ENCODE data around the gene C1D. TPM values are rescaled to one million over a fixed set of nuclear protein-coding genes. Genes with fewer than 3 reads are reported as not detected.

Gene C1D
- total RNA-seq, 3 donors from 2014 or later, result 32.3 to 50.5 (median 49.8) TPM

DNA sequence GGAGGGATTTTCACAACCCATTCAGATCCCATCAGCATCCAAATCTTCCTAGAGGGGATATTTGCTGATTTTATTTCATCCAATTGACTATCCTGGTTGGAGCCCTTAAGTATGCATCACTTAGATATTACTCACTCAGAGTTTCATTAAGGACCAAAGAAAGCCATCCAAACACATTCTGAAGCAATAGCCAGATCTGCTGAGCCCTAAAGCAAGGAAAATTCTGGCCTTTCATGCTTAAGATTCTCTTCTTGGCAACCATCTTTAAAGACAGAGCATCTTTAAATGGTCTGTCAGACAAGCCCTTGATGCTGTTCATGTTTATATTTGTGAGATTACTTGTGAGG, 40.9 kb upstream of the C1D start:
- no peaks in the 10 kb centered on the region for H3K27me3 ChIP-seq
- H3K4me3 ChIP-seq, result no peak overlapping the region
- no peak overlapping the region for H3K27ac ChIP-seq
- peaks cover 0 to 11% of the 10 kb centered on the region in 2 donors for H3K9me3 ChIP-seq
- intact Hi-C loops (cut with DNase I; ENCODE audit: low total_unique reads), result no loop called here
- H3K36me3 ChIP-seq, result no peaks in the 10 kb centered on the region
- H3K4me1 ChIP-seq, result no peaks in the 10 kb centered on the region
- TF ChIP-seq, protein P1, sequence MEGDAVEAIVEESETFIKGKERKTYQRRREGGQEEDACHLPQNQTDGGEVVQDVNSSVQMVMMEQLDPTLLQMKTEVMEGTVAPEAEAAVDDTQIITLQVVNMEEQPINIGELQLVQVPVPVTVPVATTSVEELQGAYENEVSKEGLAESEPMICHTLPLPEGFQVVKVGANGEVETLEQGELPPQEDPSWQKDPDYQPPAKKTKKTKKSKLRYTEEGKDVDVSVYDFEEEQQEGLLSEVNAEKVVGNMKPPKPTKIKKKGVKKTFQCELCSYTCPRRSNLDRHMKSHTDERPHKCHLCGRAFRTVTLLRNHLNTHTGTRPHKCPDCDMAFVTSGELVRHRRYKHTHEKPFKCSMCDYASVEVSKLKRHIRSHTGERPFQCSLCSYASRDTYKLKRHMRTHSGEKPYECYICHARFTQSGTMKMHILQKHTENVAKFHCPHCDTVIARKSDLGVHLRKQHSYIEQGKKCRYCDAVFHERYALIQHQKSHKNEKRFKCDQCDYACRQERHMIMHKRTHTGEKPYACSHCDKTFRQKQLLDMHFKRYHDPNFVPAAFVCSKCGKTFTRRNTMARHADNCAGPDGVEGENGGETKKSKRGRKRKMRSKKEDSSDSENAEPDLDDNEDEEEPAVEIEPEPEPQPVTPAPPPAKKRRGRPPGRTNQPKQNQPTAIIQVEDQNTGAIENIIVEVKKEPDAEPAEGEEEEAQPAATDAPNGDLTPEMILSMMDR (IDR thresholded peaks at IDR 0.05), result no peak
- TF ChIP-seq POLR2A (IDR thresholded peaks at IDR 0.05) (no peak), POLR2AphosphoS5 (IDR thresholded peaks at IDR 0.05) (no peak)
- DNase-seq (ENCODE audit: low spot score in 2 of 2), result no peak

DNA sequence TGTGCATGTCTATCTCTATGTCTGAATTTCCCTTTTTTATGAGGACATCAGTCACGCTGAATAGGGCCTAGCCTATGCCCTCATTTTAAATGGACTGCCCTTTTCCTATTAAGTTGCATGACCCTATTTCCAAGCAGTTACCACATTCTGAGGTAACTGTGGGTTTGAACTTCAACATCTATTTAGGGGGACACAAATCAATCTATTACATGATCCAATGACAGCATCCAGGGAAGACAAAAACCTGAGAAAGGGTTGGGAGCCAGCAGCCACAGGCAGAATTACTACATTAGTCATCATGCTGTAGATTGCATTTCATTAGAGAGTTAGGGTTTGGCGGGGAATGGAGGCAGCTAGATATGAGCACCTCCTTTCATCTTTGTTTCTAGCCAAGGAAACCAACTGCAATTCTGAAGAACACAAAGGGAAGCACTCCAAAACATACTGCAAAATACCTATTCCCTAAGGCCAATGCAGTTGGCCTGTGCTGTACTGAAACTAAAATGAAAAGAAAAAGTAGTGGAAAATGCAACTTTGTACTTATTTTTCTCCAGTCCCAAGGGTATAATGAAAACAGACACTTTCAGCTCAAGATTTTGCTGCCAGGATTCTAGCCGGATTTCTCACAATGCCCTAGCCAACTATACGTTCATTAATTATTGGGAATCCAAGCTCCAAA, 40.4 kb upstream of the C1D start:
- H3K27ac ChIP-seq, result no peak overlapping the region
- no peaks in the 10 kb centered on the region for H3K27me3 ChIP-seq
- no peak overlapping the region for H3K4me3 ChIP-seq
- intact Hi-C loops (cut with DNase I; ENCODE audit: low total_unique reads), result no loop called here
- H3K4me1 ChIP-seq, result no peaks in the 10 kb centered on the region
- TF ChIP-seq POLR2A (IDR thresholded peaks at IDR 0.05) (no peak), POLR2AphosphoS5 (IDR thresholded peaks at IDR 0.05) (no peak)
- TF ChIP-seq, protein P1 (IDR thresholded peaks at IDR 0.05), result no peak
- DNase-seq (ENCODE audit: low spot score in 2 of 2), result no peak
- H3K9me3 ChIP-seq, result peaks cover 0 to 11% of the 10 kb centered on the region in 2 donors
- no peaks in the 10 kb centered on the region for H3K36me3 ChIP-seq

DNA sequence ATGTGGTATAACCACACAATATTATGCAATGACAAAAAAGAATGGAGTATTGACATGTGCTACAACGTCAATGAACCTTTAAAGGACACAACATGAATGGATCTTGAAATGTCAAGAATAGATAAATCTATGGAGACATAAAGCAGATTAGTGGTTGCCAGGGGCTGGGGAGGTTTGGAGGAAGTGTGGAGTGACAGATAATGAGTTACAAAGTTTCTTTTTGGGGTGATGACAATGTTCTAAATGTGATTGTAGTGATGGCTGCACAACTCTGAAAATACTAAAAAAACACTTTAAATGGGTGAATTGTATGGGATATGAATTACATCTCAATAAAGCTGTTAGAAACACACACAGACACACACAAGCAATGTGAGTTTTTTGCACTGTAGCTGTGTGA, 37.4 kb upstream of the C1D start:
- no peaks in the 10 kb centered on the region for H3K4me1 ChIP-seq
- no peaks in the 10 kb centered on the region for H3K27me3 ChIP-seq
- H3K36me3 ChIP-seq, result no peaks in the 10 kb centered on the region
- DNase-seq (ENCODE audit: low spot score in 2 of 2), result no peak
- intact Hi-C loops (cut with DNase I; ENCODE audit: low total_unique reads), result no loop called here
- no peak overlapping the region for H3K4me3 ChIP-seq
- no peak for TF ChIP-seq POLR2A (IDR thresholded peaks at IDR 0.05)
- TF ChIP-seq, protein P1 (IDR thresholded peaks at IDR 0.05), result no peak
- no peak for TF ChIP-seq POLR2AphosphoS5 (IDR thresholded peaks at IDR 0.05)
- H3K27ac ChIP-seq, result no peak overlapping the region
- no peaks in the 10 kb centered on the region for H3K9me3 ChIP-seq

DNA sequence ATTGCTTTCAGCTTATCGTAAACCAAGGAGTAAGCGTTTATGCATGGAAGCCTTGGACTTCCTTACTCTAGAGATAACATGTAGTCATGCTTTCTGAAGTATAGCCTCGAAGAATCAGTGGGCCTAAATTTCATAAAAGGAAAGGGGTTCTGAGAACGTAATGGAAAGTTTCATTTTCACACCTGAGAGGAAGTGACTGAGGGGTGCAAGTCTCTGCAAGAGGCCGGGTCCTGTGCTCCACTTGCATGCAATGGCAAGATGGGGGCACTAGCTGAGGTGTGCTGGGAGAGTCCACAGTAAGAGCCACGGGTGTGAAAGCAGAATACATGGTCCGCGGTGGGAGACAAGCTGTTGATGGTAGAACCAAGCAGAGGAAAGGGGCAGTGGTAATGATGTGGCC, 36.5 kb upstream of the C1D start:
- Histone ChIP-seq H3K4me1 (no peaks in the 10 kb centered on the region), H3K4me3 (no peak overlapping the region), H3K27me3 (no peaks in the 10 kb centered on the region), H3K27ac (no peak overlapping the region), H3K9me3 (no peaks in the 10 kb centered on the region), H3K36me3 (no peaks in the 10 kb centered on the region)
- TF ChIP-seq, protein P1 (IDR thresholded peaks at IDR 0.05), result no peak
- TF ChIP-seq POLR2AphosphoS5 (IDR thresholded peaks at IDR 0.05) (no peak), POLR2A (IDR thresholded peaks at IDR 0.05) (no peak)
- no peak for DNase-seq (ENCODE audit: low spot score in 2 of 2)
- intact Hi-C loops (cut with DNase I; ENCODE audit: low total_unique reads), result no loop called here

DNA sequence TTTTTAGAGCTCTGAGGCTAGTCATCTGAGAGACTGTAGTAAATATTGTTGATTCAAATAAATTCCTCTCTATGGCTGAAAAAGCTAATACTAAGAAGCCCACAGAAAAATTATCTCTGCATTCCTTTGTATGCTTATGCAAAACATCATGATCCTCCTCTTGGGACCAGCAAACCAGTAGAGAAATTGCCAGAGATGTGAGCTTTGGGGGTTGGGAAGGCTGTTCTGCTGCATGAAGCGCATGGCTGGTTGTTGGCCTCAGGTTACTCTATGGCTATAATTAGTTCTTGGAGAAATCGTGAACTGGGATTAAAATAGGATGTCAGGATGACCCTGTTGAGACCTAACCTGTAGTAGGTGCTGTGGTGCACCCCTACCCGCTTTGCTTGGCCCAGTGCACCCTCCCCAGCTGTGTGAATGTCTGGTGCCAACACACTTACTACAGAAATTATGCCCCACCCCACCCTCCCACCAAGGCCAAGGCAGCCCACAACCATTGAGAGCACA, 35.5 kb upstream of the C1D start:
- no peaks in the 10 kb centered on the region for H3K4me1 ChIP-seq
- H3K36me3 ChIP-seq, result no peaks in the 10 kb centered on the region
- no peak overlapping the region for H3K27ac ChIP-seq
- no peak for TF ChIP-seq POLR2AphosphoS5 (IDR thresholded peaks at IDR 0.05)
- TF ChIP-seq POLR2A (IDR thresholded peaks at IDR 0.05), result no peak
- TF ChIP-seq, protein P1 (IDR thresholded peaks at IDR 0.05), result no peak
- H3K9me3 ChIP-seq, result no peaks in the 10 kb centered on the region
- no peak for DNase-seq (ENCODE audit: low spot score in 2 of 2)
- no peak overlapping the region for H3K4me3 ChIP-seq
- intact Hi-C loops (cut with DNase I; ENCODE audit: low total_unique reads), result no loop called here
- no peaks in the 10 kb centered on the region for H3K27me3 ChIP-seq

Data from breast epithelium (tissue), 4 donors.